GM19240 (cell line): Measurements from ENCODE around the gene USP12.
"Not testable (repeated sequence)": the region's sequence is repeated elsewhere in the genome, so short reads cannot be mapped to it uniquely, and the experiment has no call there.

ENCODE experiments used
- DNase-seq: peaks from one replicate; pipeline ENCODE4 v3.0.0; 2011; ENCODE audit warnings: low spot score; ENCODE audit not compliant: insufficient read length

Gene USP12

GRCh38 chr13:27080018-27080948 lies 91.3 kb downstream of the USP12 start:
- DNase-seq = no peak

GRCh38 chr13:27079421-27079958 lies 92.1 kb downstream of the USP12 start:
- no peak for DNase-seq

DNA sequence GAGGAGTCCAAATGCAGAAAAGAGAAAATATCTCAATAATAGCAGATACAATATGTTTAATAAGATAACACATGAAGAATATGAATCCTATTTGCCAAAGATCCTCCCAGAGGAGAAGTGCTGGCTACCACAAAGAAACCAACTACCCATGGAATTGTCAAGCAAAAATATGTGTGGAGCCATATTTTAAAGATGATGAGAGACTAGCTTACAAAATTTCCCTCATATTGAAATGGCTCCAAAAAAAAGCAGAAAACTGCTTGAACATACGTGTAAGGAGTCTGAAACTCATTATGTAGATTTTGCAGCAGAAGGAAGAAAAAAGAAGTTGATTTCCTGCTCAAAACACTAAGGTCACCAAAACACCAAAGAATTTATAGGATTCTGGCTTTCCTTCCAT lies 94.2 kb downstream of the USP12 start:
- DNase-seq = no peak

DNA sequence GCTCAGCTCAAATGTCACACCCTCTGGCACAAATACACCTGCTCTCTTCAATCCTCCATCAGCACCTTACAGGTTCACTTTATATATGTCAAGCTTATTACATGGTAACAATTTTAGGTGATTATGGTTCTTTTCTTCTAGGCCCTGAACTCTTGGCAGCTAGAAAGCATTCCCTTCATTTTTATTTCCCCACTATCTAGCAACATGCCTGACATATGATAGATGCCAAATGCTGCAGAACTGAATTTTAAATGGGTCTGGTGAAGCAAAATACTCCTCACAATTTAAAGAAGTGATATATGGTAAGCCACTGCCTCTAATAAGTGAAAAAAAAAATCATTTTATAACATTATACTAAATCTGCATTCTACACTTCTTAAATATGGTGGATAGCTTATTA lies 95.2 kb downstream of the USP12 start:
- no peak for DNase-seq

DNA sequence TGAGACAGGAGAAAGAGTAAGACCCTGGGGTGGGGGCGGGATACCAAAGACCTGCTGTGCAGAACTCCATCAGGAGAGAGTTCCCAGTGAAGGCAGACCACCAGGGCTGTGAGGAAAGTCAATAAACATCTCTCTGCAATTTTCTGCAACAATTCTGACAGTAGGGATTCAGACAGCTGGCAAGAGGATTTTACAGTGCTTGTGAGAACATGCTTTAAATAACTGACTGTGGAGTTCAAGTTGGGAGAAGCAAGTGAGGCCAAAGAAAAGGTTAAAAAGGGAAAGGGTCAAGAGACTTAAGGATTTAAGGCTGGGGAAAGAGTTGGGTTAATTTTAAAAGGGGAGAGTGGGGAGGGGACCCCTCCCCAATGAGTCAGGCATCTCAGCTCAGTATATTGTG lies 98.4 kb downstream of the USP12 start:
- DNase-seq = no peak

- not testable (repeated sequence) for DNase-seq
Observed at GRCh38 chr13:27066123-27066522, 105.5 kb downstream of the USP12 start.

DNA sequence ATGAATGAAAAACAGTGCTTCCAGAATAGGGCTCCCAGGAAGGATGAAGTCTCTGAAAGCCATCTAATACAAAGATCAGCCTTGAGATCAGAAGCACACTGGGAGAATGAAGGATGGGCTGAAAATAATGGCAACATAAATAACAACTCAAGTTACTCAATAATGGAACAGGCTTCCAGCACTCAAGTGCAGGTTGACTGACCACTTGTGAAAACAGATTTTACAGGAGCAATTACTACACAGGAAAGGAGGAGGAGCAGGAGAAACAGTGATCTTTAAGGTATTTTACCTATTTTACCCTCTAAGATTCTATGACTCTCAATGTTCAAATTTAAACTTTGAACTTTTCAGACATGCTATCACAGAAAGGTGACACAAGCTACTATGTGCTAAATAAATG lies 106.0 kb downstream of the USP12 start:
- DNase-seq = no peak

DNA sequence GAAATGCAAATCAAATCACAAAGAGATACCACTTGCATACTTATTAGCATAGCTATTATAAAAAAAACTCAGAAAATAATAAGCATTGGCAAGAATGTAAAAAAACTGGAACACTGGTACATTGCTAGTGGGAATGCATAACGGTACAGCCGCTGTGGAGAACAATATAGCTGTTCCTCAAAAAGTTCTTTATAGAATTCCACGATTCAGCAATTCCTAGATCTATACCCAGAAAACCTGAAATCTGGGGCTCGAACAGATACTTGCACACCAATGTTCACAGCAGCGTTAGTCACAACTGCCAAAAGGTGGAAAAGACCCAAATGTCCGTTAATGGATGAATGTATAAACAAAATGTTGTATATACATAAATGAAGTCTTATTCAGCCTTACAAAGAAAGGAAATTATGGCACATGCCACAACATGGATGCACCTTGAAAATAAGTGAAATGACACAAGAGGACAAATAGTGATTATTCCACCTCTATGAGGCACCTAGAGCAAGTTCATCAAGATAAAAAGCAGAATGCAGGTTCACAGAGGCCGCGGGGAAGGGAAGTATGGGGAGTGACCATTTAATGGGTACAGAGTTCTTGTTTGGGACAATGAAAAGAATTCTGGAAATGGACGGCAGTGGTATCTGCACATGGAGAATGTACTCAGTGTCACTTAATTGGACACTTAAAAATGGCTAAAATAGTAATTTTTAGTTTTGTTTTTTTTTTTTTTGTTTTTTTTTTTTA lies 107.2 kb downstream of the USP12 start:
- DNase-seq = no peak

DNA sequence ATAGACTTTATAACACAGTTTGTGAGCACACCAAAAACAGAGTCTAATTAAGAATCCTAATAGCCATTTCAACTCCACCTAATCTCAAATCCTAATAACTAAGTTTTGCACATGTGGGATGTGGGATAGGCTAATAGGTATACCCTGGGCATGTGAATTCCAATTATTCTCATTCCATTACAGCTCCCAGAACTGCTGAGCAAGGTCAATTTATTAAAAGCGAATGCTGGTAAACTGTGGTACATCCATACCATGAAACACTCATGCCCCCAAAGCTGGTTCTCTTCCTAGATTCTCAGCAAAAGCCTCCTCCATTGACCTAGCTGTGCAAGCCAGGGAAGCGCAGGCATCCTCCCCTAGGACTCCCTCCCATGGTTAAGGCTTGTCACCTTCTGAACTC lies 113.8 kb downstream of the USP12 start:
- no peak for DNase-seq

DNA sequence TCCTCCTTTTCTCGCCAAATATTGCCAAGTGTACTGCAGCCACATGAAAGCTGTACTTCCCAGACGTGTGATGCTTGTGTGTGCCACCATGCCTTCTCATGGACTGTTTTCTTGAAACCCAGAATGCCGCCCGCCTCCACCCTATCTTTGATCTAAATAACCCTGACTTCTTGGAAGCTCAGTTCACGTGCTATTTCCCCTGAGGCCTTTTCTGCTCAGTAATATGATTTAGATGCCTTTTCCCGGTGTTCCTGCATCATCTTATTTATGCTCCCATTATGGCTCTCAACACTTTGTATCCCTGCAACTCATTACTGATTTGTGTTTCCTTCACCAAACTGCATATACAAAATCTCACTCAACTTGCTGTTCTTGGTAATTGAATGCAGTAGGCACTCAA lies 116.1 kb downstream of the USP12 start:
- no peak for DNase-seq

GRCh38 chr13:27054760-27055159 lies 116.9 kb downstream of the USP12 start:
- DNase-seq = no peak

DNA sequence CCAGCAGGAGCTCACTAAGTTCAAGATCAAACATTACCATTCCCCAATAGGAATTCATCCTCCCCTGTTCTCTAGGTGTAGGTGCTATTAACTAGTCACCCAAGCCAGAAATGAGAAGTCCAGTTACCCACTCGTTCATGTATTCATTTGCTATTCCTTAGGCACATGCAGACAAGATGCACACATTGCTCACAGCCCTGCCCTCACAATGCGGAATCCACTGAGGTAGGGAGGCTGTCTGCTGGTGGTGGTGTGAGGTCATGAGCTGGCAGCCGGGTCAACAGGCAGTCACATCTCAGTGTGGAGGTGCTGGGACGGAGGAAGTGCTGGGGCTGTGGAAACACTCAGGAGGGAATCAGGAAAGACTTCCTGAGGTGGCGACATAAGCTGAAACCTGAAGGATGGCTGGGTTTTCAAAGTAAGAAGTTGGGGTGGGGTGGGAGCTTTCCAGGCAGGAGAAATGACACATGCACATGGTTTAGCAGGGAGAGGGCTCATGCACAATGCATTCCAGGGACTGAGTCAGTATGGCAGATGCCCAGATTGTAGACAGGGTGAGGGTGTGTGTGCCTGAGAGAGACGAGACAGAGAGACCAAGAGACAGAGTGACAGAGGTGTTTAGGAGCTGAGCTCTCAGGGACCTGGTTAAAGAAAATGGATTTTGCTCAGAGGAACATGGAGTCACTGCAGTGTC lies 117.6 kb downstream of the USP12 start:
- no peak for DNase-seq

- DNase-seq = no peak
Observed at GRCh38 chr13:27053210-27053884, 118.3 kb downstream of the USP12 start.

GRCh38 chr13:27052551-27053208 lies 118.9 kb downstream of the USP12 start:
- no peak for DNase-seq

GRCh38 chr13:27047081-27047480 lies 124.5 kb downstream of the USP12 start:
- DNase-seq = no peak

DNA sequence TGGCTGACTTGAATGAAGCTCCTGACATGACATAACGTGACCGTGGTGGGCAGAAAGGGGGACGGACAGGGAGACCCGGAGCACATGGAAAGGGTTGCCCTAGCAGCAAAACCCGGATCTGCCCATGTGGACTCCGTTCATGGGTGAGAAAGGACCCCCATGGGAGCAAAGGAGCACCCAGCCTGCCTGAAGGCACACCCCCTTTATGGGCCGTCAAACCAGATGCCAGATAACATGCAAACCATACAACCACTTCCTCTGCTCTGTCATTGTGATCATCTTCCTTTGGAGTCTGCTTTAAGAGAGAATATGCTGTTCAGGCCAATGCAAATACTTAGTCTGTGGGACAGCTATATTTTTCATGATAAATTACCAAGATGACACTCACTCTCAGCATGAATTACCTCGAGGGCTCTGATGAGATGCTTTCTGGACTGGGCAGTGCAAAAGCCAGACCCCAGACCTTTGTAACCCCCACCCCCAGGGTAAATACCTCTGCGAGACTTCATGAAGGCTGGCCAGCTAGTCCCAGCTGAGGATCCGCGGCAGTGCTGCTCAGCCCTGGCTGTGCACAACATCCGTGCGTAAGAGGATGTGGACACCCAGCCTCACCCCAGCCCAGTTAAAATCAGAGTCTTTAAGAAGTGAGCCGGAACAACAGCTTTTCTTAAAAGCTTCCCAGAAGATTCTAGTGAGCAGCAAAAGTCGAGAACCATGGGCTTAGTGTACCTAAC lies 126.6 kb downstream of the USP12 start:
- no peak for DNase-seq

GRCh38 chr13:27043013-27043412 lies 128.6 kb downstream of the USP12 start:
- DNase-seq = no peak

DNA sequence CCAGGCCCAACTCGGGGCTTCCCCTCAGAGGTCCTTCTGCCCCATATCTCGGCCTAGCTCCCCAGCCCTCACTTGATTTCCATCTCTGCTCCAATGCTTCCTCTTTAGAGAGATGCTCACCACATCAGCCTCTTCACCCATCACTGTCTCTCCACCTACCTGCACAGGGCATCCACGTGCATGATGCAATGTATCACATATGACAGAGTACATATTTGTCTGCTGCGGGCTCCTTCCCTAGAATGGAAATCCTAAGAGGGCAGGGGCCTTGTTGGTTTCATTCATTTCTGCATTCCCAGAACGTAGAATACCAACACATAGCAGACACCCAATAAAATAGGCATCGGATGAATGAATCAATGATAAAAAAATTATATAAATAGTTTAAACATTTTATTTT lies 130.3 kb downstream of the USP12 start:
- DNase-seq = no peak

DNA sequence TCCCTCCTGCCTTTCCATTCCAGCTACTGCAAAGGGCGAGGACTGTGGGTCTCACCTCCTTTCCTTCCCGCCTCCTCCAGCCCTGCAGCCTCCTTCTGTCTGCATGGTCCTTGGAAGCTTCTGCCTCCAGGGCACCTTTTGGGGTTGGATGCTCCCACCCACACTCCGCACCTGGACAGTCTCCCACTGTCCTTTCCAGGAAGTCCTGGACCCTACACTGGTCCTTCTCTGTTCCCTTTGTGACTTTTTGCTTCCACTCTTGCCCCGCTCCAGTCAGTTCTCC lies 130.8 kb downstream of the USP12 start:
- DNase-seq = no peak

GRCh38 chr13:27039171-27039701 lies 132.4 kb downstream of the USP12 start:
- no peak for DNase-seq
